OCI-LY7 (cell line): Measurements from ENCODE around the gene LMNTD2. TPM values are rescaled to one million over a fixed set of nuclear protein-coding genes. Genes with fewer than 3 reads are reported as not detected.

Experiments
- BruUV-seq: library from RNA; stranded (reverse); fragments of 400-500 nt; replicated peaks from 2 replicates; lab custom pipeline; 2021; lab: Mats Ljungman, UMichigan
- CTCF ChIA-PET: fragments of 300-600 bp; sonication (Branson Sonifier 250); formaldehyde crosslinking; loops from one replicate; lab custom pipeline; 2022; ENCODE audit warnings: antibody characterized with exemption; ENCODE audit not compliant: unreplicated experiment; lab: Charles Lee
- POLR2A ChIA-PET: fragments of 300-600 bp; sonication (Branson Sonifier 250); formaldehyde crosslinking; loops from one replicate; lab custom pipeline; 2022; ENCODE audit warnings: antibody characterized with exemption; lab: Charles Lee
- DNase-seq: peaks from one replicate; pipeline ENCODE4 v3.0.0-alpha.2; 2015; ENCODE audit warnings: low spot score
- H2AFZ ChIP-seq: fragments of 200-600 bp; sonication (generic), shearing (Covaris generic); 2 replicates; pipeline ENCODE4 v1.6.1; 2014; ENCODE audit warnings: mild to moderate bottlenecking, antibody characterized with exemption, low read length, moderate library complexity
- H3K27ac ChIP-seq: fragments of 200-600 bp; sonication (generic); 2 replicates; pipeline ENCODE4 v1.5.1; 2014; ENCODE audit warnings: mixed run types, low read depth, mild to moderate bottlenecking, moderate library complexity, low read length, inconsistent platforms; ENCODE audit not compliant: poor library complexity, severe bottlenecking
- H3K36me3 ChIP-seq: fragments of 200-600 bp; sonication (generic); 2 replicates; pipeline ENCODE4 v1.6.1; 2014; ENCODE audit warnings: mild to moderate bottlenecking, antibody characterized with exemption, low read length, moderate library complexity, mixed read lengths; ENCODE audit not compliant: insufficient read depth
- H3K4me1 ChIP-seq: fragments of 200-600 bp; sonication (generic); 2 replicates; pipeline ENCODE4 v1.5.1; 2014; ENCODE audit warnings: mild to moderate bottlenecking, low read length; ENCODE audit not compliant: insufficient read depth, poor library complexity, severe bottlenecking
- H3K4me2 ChIP-seq: fragments of 200-600 bp; sonication (generic); 2 replicates; pipeline ENCODE4 v1.6.1; 2014; ENCODE audit warnings: mild to moderate bottlenecking, low read length
- H3K4me3 ChIP-seq: fragments of 200-600 bp; sonication (generic); 2 replicates; pipeline ENCODE4 v1.5.1; 2014; ENCODE audit warnings: mild to moderate bottlenecking, low read depth, low read length; ENCODE audit not compliant: poor library complexity, severe bottlenecking
- H3K79me2 ChIP-seq: fragments of 200-600 bp; sonication (generic); 2 replicates; pipeline ENCODE4 v1.6.1; 2016; ENCODE audit warnings: low read depth, mild to moderate bottlenecking, low read length, moderate library complexity, mixed read lengths; ENCODE audit not compliant: insufficient read depth
- H3K9me2 ChIP-seq: fragments of 200-600 bp; sonication (generic); 2 replicates; pipeline ENCODE4 v1.6.1; 2016; ENCODE audit warnings: mild to moderate bottlenecking, low read length, mixed read lengths; ENCODE audit not compliant: insufficient read depth
- H3K9me3 ChIP-seq: fragments of 200-600 bp; sonication (generic); 2 replicates; pipeline ENCODE4 v1.6.1; 2014; ENCODE audit warnings: mild to moderate bottlenecking, mixed run types, low read length, mixed read lengths
- H4K20me1 ChIP-seq: fragments of 200-600 bp; sonication (generic); 2 replicates; pipeline ENCODE4 v1.6.1; 2014; ENCODE audit warnings: mild to moderate bottlenecking, antibody characterized with exemption, low read length, moderate library complexity, mixed read lengths; ENCODE audit not compliant: insufficient read depth
- CTCF ChIP-seq: fragments of 200-600 bp; sonication (generic); conservative IDR thresholded peaks from 2 replicates; pipeline ENCODE4 v1.5.1; 2014; ENCODE audit warnings: mild to moderate bottlenecking, antibody characterized with exemption, low read length, moderate library complexity, mixed read lengths
- EZH2phosphoT487 ChIP-seq: fragments of 200-600 bp; sonication (generic); IDR thresholded peaks from 2 replicates; pipeline ENCODE4 v1.6.1; 2018; ENCODE audit warnings: low read depth, borderline replicate concordance, mild to moderate bottlenecking, mixed run types, antibody characterized with exemption, low read length, moderate library complexity, mixed read lengths
- intact Hi-C: fragments of 100-400 bp; cut with micrococcal nuclease; formaldehyde crosslinking; loops from one replicate; pipeline ENCODE4 v1.10.0; 2022; ENCODE audit not compliant: unreplicated experiment
- total RNA-seq, 2 experiments: library from RNA; depleted of rRNA in 1 of 2; stranded (reverse); fragments of >200 nt in 1 of 2; shearing (Covaris generic) in 1 of 2; gene quantifications; 2 replicates each; pipeline ENCODE4 v1.2.3, GENCODE V29; 2014 to 2022

The LMNTD2 gene
- total RNA-seq, 2 experiments from 2014 or later: 4.7 to 17.7 TPM

GRCh38 chr11:576811-577610, 16.5 kb upstream of the LMNTD2 start:
- H3K4me1 ChIP-seq: peaks cover 38% of the 10 kb centered on the region
- CTCF ChIA-PET: no interaction called here

GRCh38 chr11:575996-576768, 15.6 kb upstream of the LMNTD2 start, which contains the start of gene PHRF1:
Gene PHRF1 (plus strand): TSS chr11:576470. CDS start chr11:581513, 5,043 bp downstream.
- POLR2A ChIA-PET: interaction anchor here (0.6 to 1.4 kb wide), 6 partner anchors 14 to 221 kb away, joined by 3 to 5 read pairs (median 3); no protein-coding TSS in a partner anchor
- Histone ChIP-seq H3K9me3 (no peaks in the 10 kb centered on the region), H3K4me1 (peaks cover 38% of the 10 kb centered on the region), H3K9me2 (no peaks in the 10 kb centered on the region), H3K79me2 (peaks cover 44% of the 10 kb centered on the region), H2AFZ (peak within 1 kb of the TSS; percentile 27), H4K20me1 (peaks cover 29% of the 10 kb centered on the region), H3K27ac (peak within 1 kb of the TSS; percentile 70), H3K4me3 (peak within 1 kb of the TSS; percentile 100), H3K36me3 (peaks cover 18% of the 10 kb centered on the region), H3K4me2 (peak within 1 kb of the TSS; percentile 95)
- no TSS peak for BruUV-seq
- peak; percentile 95 for DNase-seq
- intact Hi-C loops: loop anchor here (5.0 kb wide), 2 partner anchors 41 to 231 kb away; partner anchors contain the start of genes IRF7, PIDD1 and RPLP2
- CTCF ChIA-PET: no interaction called here
- no peak for TF ChIP-seq EZH2phosphoT487
- TF ChIP-seq CTCF: no peak

More at GRCh38 chr11:576811-577610, 16.5 kb upstream of the LMNTD2 start:
- intact Hi-C loops: loop anchor here (5.0 kb wide), 2 partner anchors 40 to 230 kb away; partner anchors contain the start of genes IRF7, PIDD1 and RPLP2
- Histone ChIP-seq H3K9me2 (no peaks in the 10 kb centered on the region), H3K9me3 (no peaks in the 10 kb centered on the region), H3K36me3 (peaks cover 27% of the 10 kb centered on the region), H3K27ac (peak overlapping the region; percentile 22), H3K79me2 (peaks cover 53% of the 10 kb centered on the region), H2AFZ (no peak overlapping the region), H4K20me1 (peaks cover 29% of the 10 kb centered on the region), H3K4me2 (peak overlapping the region; percentile 95), H3K4me3 (peak overlapping the region; percentile 100)
- no peak for DNase-seq
- TSS peak; percentile 64 for BruUV-seq
- no peak for TF ChIP-seq EZH2phosphoT487
- TF ChIP-seq CTCF: no peak
- POLR2A ChIA-PET: no interaction called here
